Measurements from ENCODE around the gene CALML6. TPM values are rescaled to one million over a fixed set of nuclear protein-coding genes. Genes with fewer than 3 reads are reported as not detected.

Gene CALML6
- total and polyA plus RNA-seq, 10 of the 15 experiments (the other 5 are each of a cell fraction or from before 2014, with no cell fraction given) = 0.07 to 1.3 (median 0.21) TPM; not detected in 5

DNA sequence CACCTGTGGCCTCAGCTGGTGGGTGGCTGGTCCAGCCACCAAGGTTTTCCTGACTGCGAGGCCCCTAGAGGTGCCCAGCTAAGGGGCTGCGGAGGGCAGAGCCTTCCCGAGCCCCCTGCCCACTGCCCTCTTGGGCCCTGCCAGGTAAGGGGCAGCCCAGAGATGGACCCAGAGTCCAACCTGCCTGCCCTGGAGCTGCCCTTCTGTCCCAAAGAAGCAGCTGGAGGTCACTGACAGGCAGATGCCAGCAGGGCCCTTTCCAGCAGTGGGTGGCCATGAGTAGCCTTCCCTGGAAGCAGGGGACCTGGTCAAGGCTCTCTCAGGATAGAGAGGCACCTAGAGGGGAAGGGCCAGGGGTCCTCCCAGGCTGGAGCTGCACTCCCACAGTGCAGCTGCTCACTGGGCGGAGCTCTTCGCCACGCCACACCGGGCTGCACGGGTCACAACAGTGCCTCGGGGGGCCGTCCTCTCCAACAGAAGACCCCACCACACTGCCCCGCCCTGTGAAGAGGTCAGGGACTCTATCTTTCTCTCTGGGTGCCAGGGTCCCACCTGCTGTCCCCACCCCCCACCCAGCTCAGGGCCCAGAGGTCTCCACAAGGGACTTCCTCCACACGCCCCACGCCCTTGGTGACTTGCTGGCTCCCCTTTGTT, 13.3 kb upstream of the CALML6 start:
- H3K9me3 ChIP-seq (replicated peaks; ENCODE audit: control insufficient read depth, insufficient read depth, low read length) = no peaks in the 10 kb centered on the region; the same call in 2 of the 3 replicates
- SMC1A ChIA-PET (ENCODE audit: uncharacterized antibody, unreplicated experiment) = interaction anchor here (1.0 kb wide), 1 partner anchor 104 kb away, joined by 3 read pairs; no protein-coding TSS in a partner anchor
- FAIRE-seq (no peak), ATAC-seq (no peak), DNase-seq (ENCODE audit: low read depth, low spot score) (no peak)
- no peaks in the 10 kb centered on the region for H3K36me3 ChIP-seq (ENCODE audit: control insufficient read depth in 2 of 2, insufficient read depth in 2 of 2, low read length in 1 of 2)
- BruUV-seq (replicated peaks) = no TSS peak
- RAD21 ChIA-PET (ENCODE audit: unreplicated experiment) = interaction anchor here (1.3 kb wide), 1 partner anchor 122 kb away, joined by 3 read pairs; no protein-coding TSS in a partner anchor
- intact Hi-C loops (cut with micrococcal nuclease; ENCODE audit: unreplicated experiment) = no loop called here
- H3K27ac ChIP-seq (ENCODE audit: control insufficient read depth, insufficient read depth) = no peak overlapping the region
- H3K9ac ChIP-seq (ENCODE audit: control insufficient read depth, insufficient read depth, low read length) = no peak overlapping the region
- CTCF ChIA-PET = interaction anchor here (1.3 kb wide), 1 partner anchor 103 kb away, joined by 5 read pairs; no protein-coding TSS in a partner anchor
- no peaks in the 10 kb centered on the region for H3K27me3 ChIP-seq (replicated peaks in 1 of 2; ENCODE audit: control insufficient read depth in 2 of 2, insufficient read depth in 2 of 2, low read length in 1 of 2)
- peaks cover 4% of the 10 kb centered on the region for H3K4me1 ChIP-seq (ENCODE audit: control insufficient read depth, insufficient read depth, low read length)
- 20% methylated on average over 13 of the region's 13 CpGs for WGBS (ENCODE audit: insufficient coverage, insufficient replicate concordance, low lambda C conversion rate, missing lambda C conversion rate)
- H3K79me2 ChIP-seq (ENCODE audit: control insufficient read depth, insufficient read depth, low read length) = no peaks in the 10 kb centered on the region
- H3K4me2 ChIP-seq (ENCODE audit: control insufficient read depth, insufficient read depth) = no peak overlapping the region
- no peak for TF ChIP-seq YBX1 (IDR thresholded peaks at IDR 0.05)
- no peak for TF ChIP-seq NFIC (IDR thresholded peaks at IDR 0.05; ENCODE audit: low read depth, low read length)
- TF ChIP-seq SRF (IDR thresholded peaks at IDR 0.05; ENCODE audit: low read depth in 2 of 2, low read length in 2 of 2) = no peak
- H3K4me3 ChIP-seq = no peak overlapping the region
- in situ Hi-C loops (cut with MboI) = loop anchor here (10.0 kb wide), 1 partner anchor 117 kb away; no protein-coding TSS in a partner anchor
- H4K20me1 ChIP-seq (ENCODE audit: control insufficient read depth, insufficient read depth) = no peaks in the 10 kb centered on the region
- POLR2A ChIA-PET = interaction anchor here (1.0 to 1.2 kb wide), 2 partner anchors 16 to 48 kb away, joined by 3 read pairs; no protein-coding TSS in a partner anchor
- H2AFZ ChIP-seq (ENCODE audit: control insufficient read depth, low read depth, low read length) = no peak overlapping the region

DNA sequence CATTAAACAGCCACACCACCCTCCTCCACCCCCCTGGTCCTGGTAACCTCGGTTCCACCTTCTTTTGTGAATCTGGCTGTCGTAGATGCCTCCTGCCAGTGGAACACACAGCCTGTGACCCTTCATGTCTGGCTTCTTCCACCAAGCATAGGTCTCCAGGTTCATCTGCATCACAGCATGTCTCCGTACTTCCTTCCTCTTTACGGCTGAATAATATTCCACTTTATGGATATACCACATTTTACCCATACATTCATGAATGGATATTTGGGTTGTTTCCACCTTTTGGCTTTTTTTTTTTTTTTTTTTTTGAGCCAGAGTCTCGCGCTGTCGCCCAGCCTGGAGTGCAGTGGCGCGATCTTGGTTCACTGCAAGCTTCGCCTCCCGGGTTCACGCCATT, 11.8 kb upstream of the CALML6 start:
- no peaks in the 10 kb centered on the region for H3K27me3 ChIP-seq (replicated peaks in 1 of 2; ENCODE audit: control insufficient read depth in 2 of 2, insufficient read depth in 2 of 2, low read length in 1 of 2)
- no TSS peak for BruUV-seq (replicated peaks)
- intact Hi-C loops (cut with micrococcal nuclease; ENCODE audit: unreplicated experiment) = no loop called here
- ChIA-PET RAD21 (ENCODE audit: unreplicated experiment) (no interaction called here), POLR2A (interaction anchor here (0.7 kb wide), 1 partner anchor 238 kb away, joined by 11 read pairs; no protein-coding TSS in a partner anchor), CTCF (no interaction called here), SMC1A (ENCODE audit: uncharacterized antibody, unreplicated experiment) (no interaction called here)
- 99% methylated on average over 5 of the region's 12 CpGs for WGBS (ENCODE audit: insufficient coverage, insufficient replicate concordance, low lambda C conversion rate, missing lambda C conversion rate)
- no peaks in the 10 kb centered on the region for H4K20me1 ChIP-seq (ENCODE audit: control insufficient read depth, insufficient read depth)
- no peaks in the 10 kb centered on the region; the same call in 2 of the 3 replicates for H3K9me3 ChIP-seq (replicated peaks; ENCODE audit: control insufficient read depth, insufficient read depth, low read length)
- FAIRE-seq = no peak
- H3K27ac ChIP-seq (ENCODE audit: control insufficient read depth, insufficient read depth) = no peak overlapping the region
- in situ Hi-C loops (cut with MboI) = loop anchor here (10.0 kb wide), 1 partner anchor 118 kb away; no protein-coding TSS in a partner anchor
- no peak overlapping the region for H2AFZ ChIP-seq (ENCODE audit: control insufficient read depth, low read depth, low read length)
- H3K4me1 ChIP-seq (ENCODE audit: control insufficient read depth, insufficient read depth, low read length) = peaks cover 15% of the 10 kb centered on the region
- no peak overlapping the region for H3K4me3 ChIP-seq
- H3K79me2 ChIP-seq (ENCODE audit: control insufficient read depth, insufficient read depth, low read length) = no peaks in the 10 kb centered on the region
- DNase-seq (ENCODE audit: low read depth, low spot score) = no peak
- TF ChIP-seq CHD2 (IDR thresholded peaks at IDR 0.05; ENCODE audit: borderline replicate concordance, low read depth, low read length) = no peak
- TF ChIP-seq, protein P1, sequence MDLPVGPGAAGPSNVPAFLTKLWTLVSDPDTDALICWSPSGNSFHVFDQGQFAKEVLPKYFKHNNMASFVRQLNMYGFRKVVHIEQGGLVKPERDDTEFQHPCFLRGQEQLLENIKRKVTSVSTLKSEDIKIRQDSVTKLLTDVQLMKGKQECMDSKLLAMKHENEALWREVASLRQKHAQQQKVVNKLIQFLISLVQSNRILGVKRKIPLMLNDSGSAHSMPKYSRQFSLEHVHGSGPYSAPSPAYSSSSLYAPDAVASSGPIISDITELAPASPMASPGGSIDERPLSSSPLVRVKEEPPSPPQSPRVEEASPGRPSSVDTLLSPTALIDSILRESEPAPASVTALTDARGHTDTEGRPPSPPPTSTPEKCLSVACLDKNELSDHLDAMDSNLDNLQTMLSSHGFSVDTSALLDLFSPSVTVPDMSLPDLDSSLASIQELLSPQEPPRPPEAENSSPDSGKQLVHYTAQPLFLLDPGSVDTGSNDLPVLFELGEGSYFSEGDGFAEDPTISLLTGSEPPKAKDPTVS (IDR thresholded peaks at IDR 0.05; ENCODE audit: low read depth, low read length) = no peak
- TF ChIP-seq ZNF622 (IDR thresholded peaks at IDR 0.05) = no peak
- no peak for TF ChIP-seq CBFB (IDR thresholded peaks at IDR 0.05; ENCODE audit: low read depth)
- no peak for TF ChIP-seq STAT1 (conservative IDR thresholded peaks at IDR 0.05)
- no peaks in the 10 kb centered on the region for H3K36me3 ChIP-seq (ENCODE audit: control insufficient read depth in 2 of 2, insufficient read depth in 2 of 2, low read length in 1 of 2)
- H3K4me2 ChIP-seq (ENCODE audit: control insufficient read depth, insufficient read depth) = no peak overlapping the region
- no peak for ATAC-seq
- no peak overlapping the region for H3K9ac ChIP-seq (ENCODE audit: control insufficient read depth, insufficient read depth, low read length)

All from GM12878 (cell line).